Esophagus mucosa (tissue), 1 donor: ENCODE results near the gene ING3. TPM values are rescaled to one million over a fixed set of nuclear protein-coding genes. Genes with fewer than 3 reads are reported as not detected.

Experiments used
- ATAC-seq: fragments of 200-7000 bp; cut with Tn5 transposase; one replicate; pipeline ENCODE4 v1.9.1; 2020
- total RNA-seq: library from RNA; stranded (reverse); gene quantifications from one replicate; pipeline ENCODE4 v1.2.4, GENCODE V29; 2023
- donor health status: DM: yes; HTN: yes; CAD: no.

Gene ING3
- total RNA-seq, 1 donor from 2014 or later = 9.0 TPM

DNA sequence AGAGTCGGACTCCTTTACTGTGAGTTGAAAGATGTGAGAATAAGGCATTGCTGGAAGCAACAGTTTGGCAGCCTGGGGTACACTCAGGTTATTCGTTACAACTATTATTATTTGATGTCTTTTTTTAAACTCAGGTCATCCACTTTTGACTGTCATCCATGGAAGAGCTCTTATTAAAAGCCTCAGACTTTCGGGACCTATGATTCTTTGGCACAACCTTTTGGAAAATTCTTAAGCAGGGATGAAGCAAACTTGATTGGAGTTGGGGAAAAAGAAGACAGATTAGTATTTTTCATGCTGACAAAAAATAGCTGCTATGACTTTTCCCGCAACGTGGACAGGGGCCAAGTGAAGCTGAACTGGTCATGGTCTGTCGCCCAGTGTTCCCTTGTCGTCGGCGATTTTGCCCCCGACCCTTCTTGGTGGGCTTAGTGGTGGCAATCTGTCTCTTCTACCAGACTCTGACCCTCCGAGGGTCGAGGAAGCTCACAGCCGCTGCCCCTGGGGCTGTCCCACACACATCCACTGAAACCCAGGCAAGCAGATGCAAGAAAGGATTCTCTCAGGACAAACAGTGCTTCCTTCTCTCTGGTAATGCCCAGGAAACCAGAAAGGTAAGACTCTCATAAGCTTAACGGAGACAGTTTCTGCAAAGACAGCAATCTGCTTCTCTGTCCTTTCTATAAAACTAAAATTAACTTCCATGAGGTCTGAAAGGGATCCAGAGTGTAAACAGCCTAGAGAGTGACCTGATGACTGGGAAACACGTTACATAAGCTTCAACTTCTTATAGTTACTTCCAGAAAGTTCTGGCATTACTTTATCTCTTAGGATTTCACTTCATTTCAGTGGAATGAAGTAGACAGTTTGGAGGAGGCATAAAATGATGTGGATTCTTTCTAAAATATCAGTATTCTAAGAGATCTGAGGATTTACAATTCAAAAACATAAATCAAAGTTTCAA is 39.0 kb downstream of the ING3 start:
- no peak for ATAC-seq

DNA sequence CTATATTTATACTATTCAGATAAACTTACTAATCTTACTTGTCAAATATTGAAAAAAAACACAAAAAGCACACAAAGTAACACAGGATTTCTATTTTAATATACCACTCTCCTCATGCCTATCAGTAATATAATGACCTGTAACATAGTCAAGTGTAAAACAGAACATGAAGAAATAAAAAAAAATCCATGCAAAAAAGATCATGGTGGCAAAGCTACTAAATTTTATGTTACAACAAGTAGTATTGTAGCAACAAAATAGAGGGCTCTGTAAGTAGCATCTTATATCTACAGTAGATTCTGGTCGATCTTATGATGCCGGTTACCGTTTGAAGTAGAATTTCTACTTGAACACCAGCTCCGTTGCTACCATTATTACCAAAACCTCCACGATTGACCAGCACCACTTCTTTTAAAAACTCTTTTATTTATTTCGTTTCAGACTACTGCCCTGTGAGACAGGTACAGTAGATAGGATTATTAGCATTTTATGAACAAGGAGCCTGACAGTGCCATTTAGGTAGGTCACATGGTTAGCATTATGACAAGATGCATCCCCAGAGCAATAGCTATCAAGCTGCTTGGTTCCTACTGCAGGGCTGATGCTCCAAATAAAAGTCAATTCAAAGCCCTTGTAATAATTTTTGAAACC is 40.0 kb downstream of the ING3 start:
- ATAC-seq = no peak

DNA sequence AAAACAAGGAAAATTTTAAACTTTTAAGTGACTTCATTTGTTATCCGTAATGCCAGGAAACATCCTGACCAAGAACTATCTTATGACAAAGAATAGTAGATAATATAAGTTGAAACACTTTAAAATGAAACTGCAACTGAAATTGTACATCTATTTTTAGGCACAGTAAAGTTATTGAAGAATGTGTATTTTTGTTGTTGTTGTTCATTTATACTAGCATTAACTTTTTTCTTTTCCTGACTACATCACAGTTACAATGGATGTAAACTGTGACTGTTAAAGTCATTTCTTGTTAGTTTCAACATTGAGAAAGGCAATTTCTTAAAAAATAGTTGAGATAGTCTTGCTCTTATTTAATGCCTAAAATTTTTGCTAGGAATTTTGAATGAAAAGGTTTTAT is 40.6 kb downstream of the ING3 start:
- no peak for ATAC-seq

DNA sequence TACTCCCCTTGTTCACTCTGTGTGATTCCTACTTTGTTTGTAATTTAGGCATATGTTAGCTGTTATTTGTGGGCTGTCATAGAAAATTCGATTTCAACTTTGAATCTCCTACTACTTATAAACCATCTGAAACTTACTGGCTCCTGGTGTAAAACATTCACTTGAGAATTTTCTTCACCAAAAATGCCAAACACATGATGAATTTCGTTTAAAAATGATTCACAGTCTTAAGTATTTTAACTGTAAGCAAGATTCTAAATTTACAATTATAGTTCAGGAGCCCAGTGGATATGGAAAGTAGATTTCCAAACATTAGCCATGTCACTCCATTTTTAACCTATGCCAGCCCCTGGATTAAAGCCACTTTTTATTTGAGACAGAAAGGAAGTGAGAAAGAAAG is 41.0 kb downstream of the ING3 start:
- ATAC-seq = no peak

DNA sequence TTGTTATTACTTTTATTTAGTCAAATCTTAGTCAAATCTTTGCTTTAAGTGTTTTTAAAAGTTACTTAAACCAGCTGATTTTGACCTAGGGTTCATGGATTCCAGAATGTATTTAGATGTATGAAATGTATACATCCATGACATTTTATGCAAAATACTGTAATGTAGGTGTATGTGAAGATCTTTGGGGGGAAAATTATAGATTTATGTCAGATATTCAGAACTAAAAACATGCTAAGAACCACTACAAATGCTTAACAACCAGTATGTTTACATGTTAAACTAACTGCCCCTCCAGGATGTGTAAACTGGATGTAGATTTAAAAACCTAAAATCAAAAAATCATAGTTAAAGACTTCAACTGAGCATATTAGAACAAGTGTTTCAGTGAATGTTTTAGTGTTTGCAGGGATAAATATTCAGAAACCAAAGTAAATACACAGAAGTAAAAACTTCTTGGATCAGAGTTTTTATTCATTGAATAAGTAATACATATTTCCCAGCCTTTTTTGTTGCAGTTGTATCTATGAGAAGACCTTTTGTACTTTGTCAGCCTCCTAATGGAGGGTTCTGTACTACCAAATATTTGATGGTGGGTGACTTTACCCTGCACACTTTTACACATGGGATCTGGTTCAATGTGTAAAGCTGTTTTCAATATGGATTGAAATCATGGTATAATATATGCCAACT is 41.8 kb downstream of the ING3 start:
- ATAC-seq = no peak

DNA sequence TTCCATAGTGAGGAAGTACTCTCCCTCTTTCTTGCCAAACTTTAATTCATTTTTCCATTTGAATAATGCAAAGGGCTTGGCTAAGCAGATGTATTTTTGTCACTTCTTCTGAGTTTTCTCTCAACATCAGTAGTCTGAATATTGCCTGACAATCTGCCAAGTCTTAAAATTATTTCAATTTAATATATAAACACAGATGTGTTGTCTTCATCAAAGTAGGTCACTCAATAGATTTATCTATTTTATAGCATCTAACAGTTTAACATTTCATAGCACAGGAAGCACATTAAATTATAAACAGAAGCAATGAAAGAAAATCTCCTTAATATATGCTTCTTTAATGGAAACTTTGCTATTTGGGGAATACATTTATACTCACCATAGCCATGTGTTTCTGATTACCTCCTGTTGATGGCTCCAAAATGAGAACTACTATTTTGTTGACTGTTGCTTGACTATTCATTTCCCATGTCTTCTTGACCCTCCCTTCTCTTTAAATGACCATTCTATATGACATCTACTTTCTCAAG is 42.5 kb downstream of the ING3 start:
- ATAC-seq = no peak

DNA sequence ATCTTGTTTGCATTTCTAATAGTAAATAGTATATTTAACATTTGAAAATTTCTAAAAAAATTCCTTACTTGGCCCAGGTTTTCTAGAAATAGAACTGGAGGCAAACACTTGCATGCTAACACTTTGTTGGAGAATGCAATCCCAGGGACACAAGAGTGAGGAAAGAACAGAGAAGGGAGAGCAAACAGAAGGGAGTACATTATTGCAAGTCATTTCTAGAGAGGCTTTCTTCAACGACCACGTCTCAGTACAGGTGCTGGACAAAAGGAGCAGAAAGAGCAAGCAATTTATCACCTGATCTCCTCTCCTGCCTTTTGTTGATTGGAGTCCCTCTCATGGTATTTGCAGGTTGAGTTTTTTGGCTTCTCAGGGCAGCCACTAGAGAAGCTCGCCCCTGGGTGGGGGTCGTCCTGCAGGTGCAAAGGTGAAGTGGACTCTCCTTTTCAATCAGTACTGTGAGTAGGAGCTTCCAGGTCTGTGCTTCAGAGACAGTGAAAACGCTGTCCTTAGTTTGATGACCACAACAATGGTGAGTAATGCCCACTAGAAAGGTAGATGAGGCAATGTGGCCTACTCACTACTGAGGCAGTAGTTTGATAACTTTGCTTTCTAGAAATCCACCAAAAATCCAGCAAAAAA is 43.1 kb downstream of the ING3 start:
- no peak for ATAC-seq

DNA sequence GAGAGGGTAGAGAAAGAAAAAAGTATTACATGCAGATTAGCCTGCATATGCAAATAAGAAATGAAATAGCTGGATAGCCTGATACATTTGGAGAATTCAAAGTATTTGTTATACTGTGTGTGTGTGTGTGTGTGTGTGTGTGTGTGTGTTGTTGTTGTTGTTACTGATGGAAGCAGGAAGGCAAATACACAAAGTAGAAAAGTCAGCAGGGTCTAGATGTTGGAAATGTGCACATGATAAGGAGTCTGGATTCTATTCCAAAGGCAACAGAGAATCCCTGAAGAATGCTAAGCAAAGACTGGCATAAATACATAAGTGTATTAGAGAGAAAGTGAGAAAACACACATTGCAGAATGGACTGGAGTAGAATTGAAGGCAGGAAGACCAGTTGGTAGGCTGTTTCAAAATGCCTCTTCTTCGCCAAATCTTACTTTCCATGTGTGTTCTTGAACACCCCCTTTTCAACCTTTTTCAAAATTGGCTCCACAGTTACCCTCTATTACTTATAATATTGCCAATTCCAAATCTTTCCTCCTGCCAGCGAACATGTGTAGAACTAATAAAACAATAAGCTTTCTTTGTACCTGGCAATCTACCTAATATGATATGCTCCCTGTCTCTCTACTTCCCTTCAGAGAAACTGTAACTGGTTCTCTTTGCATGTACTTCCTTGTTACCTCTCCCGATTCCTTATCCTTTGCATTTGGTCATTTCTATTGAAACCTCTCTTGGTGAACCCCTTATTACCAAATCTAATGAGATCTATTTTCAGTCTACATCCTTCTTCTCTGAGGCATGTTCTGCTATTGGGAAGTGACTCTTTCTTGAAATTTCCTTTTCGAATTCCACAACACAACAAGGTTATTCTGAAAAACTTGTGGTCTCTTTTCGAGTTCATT is 44.2 kb downstream of the ING3 start:
- no peak for ATAC-seq

DNA sequence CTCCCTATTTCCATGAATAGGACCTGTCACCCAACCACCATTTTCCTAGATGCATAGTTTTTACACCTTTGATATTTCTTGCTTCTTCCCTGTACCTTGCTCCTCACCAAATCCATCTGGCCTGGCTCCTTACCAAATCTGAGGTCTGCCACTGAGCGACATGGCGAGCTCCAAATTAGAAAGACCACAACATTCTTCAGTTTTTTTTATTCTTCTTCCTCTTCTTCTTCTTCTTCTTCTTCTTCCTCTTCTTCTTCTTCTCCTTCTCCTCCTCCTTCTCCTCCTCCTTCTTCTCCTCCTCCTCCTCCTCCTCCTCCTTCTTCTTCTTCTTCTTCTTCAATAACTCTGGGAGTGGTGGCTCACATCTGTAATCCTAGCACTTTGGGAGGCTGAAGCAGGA is 45.1 kb downstream of the ING3 start:
- no peak for ATAC-seq

DNA sequence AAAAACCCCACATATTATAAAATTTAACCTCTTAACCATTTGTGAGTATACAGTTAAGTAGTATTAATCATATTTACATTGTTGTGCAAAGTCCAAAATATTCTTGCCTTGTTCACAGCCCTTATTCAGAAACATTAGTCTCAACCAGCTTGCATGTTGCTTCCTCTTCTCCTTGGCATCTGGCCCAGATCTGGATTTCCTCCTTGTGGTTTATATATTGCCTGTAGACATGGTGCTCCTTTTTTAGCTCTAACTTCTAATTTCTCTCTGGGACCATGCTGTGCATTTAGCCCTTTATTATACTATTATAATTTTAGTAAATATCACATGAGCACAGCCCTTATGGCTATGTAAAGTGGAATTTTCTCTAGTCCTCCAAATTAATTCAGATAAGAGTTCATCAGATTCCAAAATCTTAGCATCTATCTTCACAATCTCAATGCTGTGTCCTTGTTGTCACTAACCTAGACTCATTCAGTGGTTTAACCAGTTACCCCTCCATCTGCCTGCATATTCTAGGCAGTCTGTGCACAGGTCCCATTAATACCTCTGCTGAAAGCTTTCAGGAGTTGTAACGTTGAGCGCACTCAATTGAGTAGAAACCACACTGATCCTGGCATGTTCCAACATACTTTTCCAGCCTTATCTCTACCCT is 45.9 kb downstream of the ING3 start:
- ATAC-seq = peak; percentile 56

DNA sequence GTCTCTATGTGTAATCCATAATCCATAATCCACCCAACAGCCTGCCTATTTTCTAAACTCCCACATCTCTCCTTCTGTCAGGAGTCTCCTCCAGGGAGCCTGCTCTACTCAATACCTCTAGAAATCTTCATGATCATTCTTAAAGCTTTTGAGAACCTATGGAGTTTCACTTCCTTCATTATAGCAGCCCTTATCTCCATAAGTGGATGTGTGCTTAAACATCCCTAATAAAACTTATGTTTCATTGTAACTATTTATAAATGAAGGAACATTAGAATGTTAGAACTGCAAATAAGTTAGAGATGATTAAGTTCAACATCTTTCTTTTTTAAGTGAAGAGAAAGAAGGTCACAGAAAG is 46.4 kb downstream of the ING3 start:
- no peak for ATAC-seq

DNA sequence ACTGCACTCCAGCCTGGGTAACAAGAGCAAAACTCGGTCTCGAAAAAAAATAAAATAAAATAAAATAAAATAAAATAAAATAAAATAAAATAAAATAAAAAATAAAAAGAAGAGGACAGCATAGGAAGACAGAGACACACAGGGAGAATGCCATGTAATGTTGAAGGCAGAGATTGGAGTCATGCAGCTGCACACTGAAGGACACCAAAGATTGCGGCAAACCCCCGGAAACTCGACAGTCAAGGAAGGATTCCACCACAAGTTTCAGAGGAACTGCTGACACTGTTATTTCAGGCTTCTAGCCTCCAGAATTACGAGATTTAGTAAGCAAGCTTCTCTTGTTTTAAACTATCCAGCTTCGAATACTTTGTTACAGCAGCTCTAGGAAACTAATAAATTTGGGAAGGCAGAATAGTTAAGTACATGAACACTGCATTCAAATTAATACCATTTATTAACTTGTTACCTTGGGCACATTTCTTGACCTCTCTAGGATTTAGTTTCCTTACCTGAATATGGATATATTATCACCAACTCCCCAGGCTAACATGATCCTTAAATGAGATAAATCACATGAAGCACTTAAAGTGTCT is 47.4 kb downstream of the ING3 start:
- ATAC-seq = no peak

DNA sequence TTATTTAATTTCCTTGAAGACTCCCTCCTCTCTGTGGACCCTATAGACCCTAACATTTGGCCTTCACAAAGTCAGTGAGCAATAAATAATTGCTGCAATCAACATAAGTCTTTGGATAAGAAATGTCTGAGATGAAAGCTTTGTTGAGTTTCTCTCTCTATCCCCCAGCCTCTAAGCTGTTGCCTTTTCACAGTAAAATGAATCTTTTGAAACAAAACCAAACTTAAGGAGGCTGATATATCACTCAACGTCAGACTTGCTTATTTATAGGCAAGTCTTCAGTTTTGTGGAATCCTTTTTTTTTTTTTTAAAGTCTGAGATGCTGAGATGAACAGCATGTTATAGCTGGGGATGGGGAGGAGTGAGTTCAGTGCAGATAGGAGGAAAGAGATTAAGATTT is 47.9 kb downstream of the ING3 start:
- ATAC-seq = no peak

DNA sequence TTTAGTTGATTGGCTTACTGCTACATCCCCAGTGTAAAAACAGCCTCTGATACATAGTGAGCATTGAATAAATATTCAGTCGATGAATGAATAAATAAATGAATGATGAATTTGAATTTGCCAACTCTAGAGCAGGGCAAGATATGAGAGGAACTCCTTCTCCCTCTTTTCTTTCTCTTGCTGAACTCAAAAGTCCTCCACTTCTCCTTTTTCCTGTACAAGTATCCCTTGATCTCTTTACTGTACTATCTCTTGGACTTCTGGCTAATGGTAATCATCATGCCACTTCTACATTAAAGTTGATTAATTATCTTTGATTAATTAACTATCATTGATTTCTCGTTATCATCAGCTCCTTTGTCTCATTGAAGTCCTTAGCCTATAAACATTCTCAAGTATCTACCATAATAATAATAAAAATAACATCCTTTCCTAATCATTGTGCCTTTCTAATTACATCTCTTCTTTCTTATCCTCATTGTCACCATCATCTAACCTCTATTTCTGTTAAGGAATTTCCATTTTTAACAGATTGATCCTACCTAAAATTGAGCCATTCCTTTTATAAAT is 48.5 kb downstream of the ING3 start:
- ATAC-seq = no peak

DNA sequence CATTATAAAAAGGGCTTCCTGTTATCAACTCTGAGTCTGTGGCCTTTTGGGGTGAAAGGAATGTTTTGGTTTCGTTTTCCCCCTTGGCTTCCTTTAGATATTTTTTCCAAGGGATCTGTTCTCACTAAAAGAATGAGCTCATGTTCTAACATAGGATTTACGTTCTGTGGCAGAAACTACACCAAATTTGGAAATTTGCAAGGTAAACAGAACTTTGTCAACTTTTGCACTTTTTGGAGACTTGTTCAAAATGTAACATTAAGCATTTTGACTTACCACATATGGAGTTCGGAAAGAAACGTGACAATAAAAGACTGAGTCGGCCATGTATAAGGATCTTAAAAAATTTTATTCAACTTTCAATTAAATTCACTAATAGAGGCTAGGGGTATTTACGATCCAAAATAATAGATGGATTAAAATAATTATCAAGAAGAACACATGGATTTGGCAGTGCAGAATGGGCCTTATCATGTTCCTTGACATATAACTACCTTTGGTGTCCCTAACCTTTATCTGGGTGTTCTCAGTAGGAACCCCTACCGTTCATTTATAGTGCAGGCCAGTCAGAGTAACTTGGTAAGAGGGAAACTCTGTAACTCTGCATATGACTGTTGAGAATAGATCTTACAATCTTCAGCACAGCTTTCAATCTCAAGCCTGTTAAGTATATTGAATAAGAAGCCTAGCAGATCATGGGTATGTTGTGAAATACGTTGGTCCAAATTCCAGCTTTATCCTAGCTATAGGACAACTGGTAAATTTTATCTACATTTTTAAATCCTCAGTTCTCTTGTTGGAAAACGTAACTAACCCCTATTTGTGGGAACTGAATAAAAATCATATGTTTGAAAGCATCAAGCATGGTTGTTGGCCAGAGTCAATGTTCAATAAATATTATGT is 49.8 kb downstream of the ING3 start:
- ATAC-seq = no peak

DNA sequence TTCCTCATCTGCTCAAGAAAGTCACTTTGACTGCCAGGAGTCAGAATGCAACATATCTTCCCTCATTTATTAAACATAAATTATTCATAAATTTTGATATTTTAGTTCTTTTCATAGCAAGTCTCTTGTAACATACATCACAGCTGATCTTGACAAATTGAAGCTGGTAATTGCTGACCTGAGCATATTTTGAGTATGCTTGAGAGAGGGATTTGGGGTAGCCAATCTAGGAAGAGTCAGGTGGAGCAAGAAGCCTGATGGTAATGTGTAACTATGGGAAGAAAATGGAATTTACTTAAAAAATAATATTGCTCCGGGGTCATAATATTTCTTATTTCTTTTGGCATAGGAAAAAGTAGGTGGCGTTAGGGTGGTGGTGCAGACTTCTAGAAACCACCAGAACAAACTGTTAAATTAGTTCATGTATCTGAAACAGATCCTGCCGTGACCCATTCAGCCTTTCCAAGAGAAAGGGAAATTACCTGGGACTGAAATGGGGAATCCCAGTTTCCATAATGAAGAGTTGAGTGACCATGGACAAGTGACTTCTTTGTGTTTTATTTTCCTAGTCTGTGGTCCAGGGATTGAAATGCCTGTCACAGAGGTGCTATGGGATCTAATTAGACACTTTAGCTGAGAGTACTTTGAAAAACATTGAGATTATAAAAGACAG is 50.8 kb downstream of the ING3 start:
- ATAC-seq = no peak

DNA sequence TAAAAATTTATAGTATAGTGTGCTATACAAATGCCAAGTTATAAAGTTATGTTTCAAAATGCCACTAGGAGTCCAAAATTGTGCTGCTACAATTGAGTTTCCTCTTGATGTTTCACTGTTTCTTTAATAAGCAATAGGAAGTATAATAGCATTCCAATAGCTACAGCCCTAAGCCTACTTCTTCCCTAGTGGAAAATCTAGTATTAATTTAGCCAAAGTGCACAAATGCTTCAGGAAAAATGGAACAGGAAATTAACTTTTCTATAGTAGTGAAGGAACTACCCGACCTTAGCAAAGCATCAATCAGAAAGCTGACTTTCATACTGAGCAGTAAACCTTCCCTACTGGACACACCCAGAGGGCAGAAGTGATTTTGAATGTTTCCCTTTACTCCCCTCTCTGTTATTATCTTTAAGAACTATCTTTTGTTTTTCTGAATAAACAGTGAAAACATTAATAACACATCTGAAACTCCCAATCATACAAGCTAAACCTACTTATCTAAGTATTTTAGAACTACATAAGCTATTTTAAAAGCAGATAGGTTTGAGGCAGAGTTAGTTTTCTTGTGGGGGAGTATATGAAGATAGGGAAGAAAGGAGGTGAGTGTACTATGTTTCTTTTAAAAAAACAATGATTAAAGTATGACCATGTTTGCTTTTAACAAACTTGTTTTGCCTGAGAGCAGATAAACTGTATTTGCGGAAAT is 51.6 kb downstream of the ING3 start:
- no peak for ATAC-seq

DNA sequence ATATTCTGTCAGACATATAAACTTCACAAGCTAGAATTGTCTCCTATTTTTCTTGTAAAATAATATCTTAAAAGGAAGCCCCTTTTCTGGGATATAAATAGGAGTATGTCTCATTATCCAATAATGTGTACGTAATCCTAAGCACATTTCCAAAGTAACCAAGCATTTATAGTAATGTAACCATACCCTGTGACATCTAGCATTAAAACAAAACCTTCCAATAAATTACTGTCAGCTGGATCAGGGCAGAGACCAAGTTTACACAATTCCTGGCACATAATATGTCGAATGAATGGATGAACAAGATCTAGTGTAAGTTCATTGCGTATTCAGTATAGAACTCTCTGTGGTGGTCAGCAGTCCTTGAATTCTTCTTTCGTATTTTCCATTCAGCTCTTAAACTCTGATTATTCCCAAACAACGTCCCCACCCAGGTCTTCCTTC is 52.2 kb downstream of the ING3 start:
- no peak for ATAC-seq
